ENCODE measurements around the gene KIAA1958. TPM values are rescaled to one million over a fixed set of nuclear protein-coding genes. Genes with fewer than 3 reads are reported as not detected.
"Not testable (repeated sequence)": the region's sequence is repeated elsewhere in the genome, so short reads cannot be mapped to it uniquely, and the experiment has no call there.

KIAA1958 gene
- polyA plus RNA-seq, 3 donors: 1.9 to 4.2 (median 1.9) TPM

- no peak overlapping the region for H3K9ac ChIP-seq (ENCODE audit: insufficient read depth, low read length, poor library complexity, severe bottlenecking)
- no peaks in the 10 kb centered on the region for H3K9me3 ChIP-seq (replicated peaks in 1 of 2; ENCODE audit: control insufficient read depth in 1 of 2, insufficient read depth in 1 of 2, low read length in 2 of 2)
- WGBS (ENCODE audit: insufficient coverage): 100% methylated on average over 2 of the region's 7 CpGs
- no peak for TF ChIP-seq CTCF (IDR thresholded peaks at IDR 0.05)
- no peaks in the 10 kb centered on the region for H3K36me3 ChIP-seq (replicated peaks in 1 of 2; ENCODE audit: control insufficient read depth in 1 of 2, insufficient read depth in 2 of 2, low read length in 2 of 2)
- H3K79me2 ChIP-seq (ENCODE audit: insufficient read depth, low read length): no peaks in the 10 kb centered on the region
- intact Hi-C loops (cut with micrococcal nuclease): no loop called here
- Mint-ChIP-seq H3K27ac (no peak overlapping the region), H3K36me3 (no peaks in the 10 kb centered on the region), H3K9me3 (peaks cover 0 to 3% (median 0%) of the 10 kb centered on the region in 7 donors), H3K4me3 (no peak overlapping the region), H3K4me1 (no peaks in the 10 kb centered on the region), H3K27me3 (ENCODE audit: low read depth in 3 of 3) (peaks cover 2 to 5% (median 3%) of the 10 kb centered on the region in 3 donors)
- no peak overlapping the region for H3K4me3 ChIP-seq (replicated peaks in 1 of 3; ENCODE audit: low read depth in 2 of 3, low read length in 3 of 3)
- DNase-seq: no peak
- no peak overlapping the region for H3K4me2 ChIP-seq (replicated peaks; ENCODE audit: extremely low read depth, low read length, poor library complexity, severe bottlenecking)
- H3K27ac ChIP-seq (ENCODE audit: low read depth in 1 of 2, low read length in 2 of 2): no peak overlapping the region
- no peaks in the 10 kb centered on the region for H4K20me1 ChIP-seq (ENCODE audit: insufficient read depth, low read length)
- no peak overlapping the region for H2AFZ ChIP-seq (ENCODE audit: insufficient read depth, low read depth, low read length, poor library complexity, severe bottlenecking)
- H3K4me1 ChIP-seq (ENCODE audit: control insufficient read depth in 1 of 2, insufficient read depth in 2 of 2, low read length in 2 of 2): no peaks in the 10 kb centered on the region
- no peaks in the 10 kb centered on the region for H3K27me3 ChIP-seq (ENCODE audit: control insufficient read depth in 2 of 2, insufficient read depth in 2 of 2, low read length in 2 of 2)
These were observed 184.5 kb downstream of the KIAA1958 start for GRCh38 chr9:112670991-112671625.

DNA sequence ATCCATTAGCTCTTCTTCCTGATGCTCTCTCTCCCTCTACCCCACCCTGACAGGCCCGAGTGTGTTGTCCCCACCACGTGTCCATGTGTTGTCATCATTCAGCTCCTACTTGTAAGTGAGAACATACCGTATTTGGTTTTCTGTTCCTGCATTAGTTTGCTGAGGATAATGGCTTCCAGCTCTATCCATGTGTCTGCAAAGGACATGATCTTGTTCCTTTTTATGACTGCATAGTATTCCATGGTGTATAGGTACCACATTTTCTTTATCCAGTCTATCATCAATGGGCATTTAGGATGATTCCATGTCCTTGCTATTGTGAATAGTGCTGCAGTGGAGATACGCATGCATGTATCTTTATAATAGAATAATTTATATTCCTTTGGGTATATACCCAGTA is 186.6 kb downstream of the KIAA1958 start:
- H3K9ac ChIP-seq (ENCODE audit: insufficient read depth, low read length, poor library complexity, severe bottlenecking); DNase-seq; H3K9me3 ChIP-seq (replicated peaks in 1 of 2; ENCODE audit: control insufficient read depth in 1 of 2, insufficient read depth in 1 of 2, low read length in 2 of 2); H3K27me3 ChIP-seq (ENCODE audit: control insufficient read depth in 2 of 2, insufficient read depth in 2 of 2, low read length in 2 of 2); intact Hi-C loops (cut with micrococcal nuclease); H3K36me3 ChIP-seq (replicated peaks in 1 of 2; ENCODE audit: control insufficient read depth in 1 of 2, insufficient read depth in 2 of 2, low read length in 2 of 2); H3K4me3 ChIP-seq (replicated peaks in 1 of 3; ENCODE audit: low read depth in 2 of 3, low read length in 3 of 3); H3K36me3 Mint-ChIP-seq; H2AFZ ChIP-seq (ENCODE audit: insufficient read depth, low read depth, low read length, poor library complexity, severe bottlenecking); H3K4me3 Mint-ChIP-seq; H4K20me1 ChIP-seq (ENCODE audit: insufficient read depth, low read length); H3K27ac Mint-ChIP-seq; H3K27ac ChIP-seq (ENCODE audit: low read depth in 1 of 2, low read length in 2 of 2); H3K4me1 ChIP-seq (ENCODE audit: control insufficient read depth in 1 of 2, insufficient read depth in 2 of 2, low read length in 2 of 2); H3K4me1 Mint-ChIP-seq; H3K27me3 Mint-ChIP-seq (ENCODE audit: low read depth in 3 of 3); H3K79me2 ChIP-seq (ENCODE audit: insufficient read depth, low read length); H3K4me2 ChIP-seq (replicated peaks; ENCODE audit: extremely low read depth, low read length, poor library complexity, severe bottlenecking): not testable (repeated sequence)
- 100% methylated on average over 1 of the region's 4 CpGs for WGBS (ENCODE audit: insufficient coverage)
- peaks cover 2 to 14% (median 10%) of the 10 kb centered on the region in 7 donors for H3K9me3 Mint-ChIP-seq

Data from CD14-positive monocyte (primary cell).